K562 (cell line): ENCODE results near the gene CACNA2D3.

Experiments used
- CBFB ChIP-seq: sonication (generic); formaldehyde crosslinking; IDR thresholded peaks from 2 replicates; pipeline ENCODE4 v1.4.0; 2020; ENCODE audit warnings: mild to moderate bottlenecking, missing genetic modification reagents
- CTCF ChIP-seq, 3 experiments: IDR thresholded peaks in 2 of 3; conservative IDR thresholded peaks in 1 of 3; 2 replicates each; pipeline ENCODE4 v1.5.1; 2011 to 2012; ENCODE audit warnings: low read length in 3 of 3, mild to moderate bottlenecking in 3 of 3, control low read depth in 2 of 3, improper control_type of control experiment in 1 of 3, inconsistent platforms in 1 of 3, low read depth in 1 of 3, mixed read lengths in 1 of 3, moderate library complexity in 1 of 3; ENCODE audit not compliant: insufficient read depth in 2 of 3
- EHMT2 ChIP-seq: fragments of 450-650 bp; IDR thresholded peaks from 2 replicates; pipeline ENCODE4 v1.6.1; 2018; ENCODE audit warnings: antibody characterized with exemption
- EP300 ChIP-seq: IDR thresholded peaks from 2 replicates; pipeline ENCODE4 v1.6.1; 2012; ENCODE audit warnings: low read length, improper control_type of control experiment
- FOSL1 ChIP-seq: fragments of 200-800 bp; sonication (Bioruptor generic); conservative IDR thresholded peaks from 2 replicates; pipeline ENCODE4 v1.6.1; 2016; ENCODE audit warnings: missing genetic modification characterization, missing compliant biosample characterization
- GABPB2 ChIP-seq: fragments of 250-450 bp; sonication (Bioruptor Pico); conservative IDR thresholded peaks from 2 replicates; pipeline ENCODE4 v1.5.1; 2021; ENCODE audit warnings: mild to moderate bottlenecking
- RERE ChIP-seq: sonication (generic); formaldehyde crosslinking; IDR thresholded peaks from 2 replicates; pipeline ENCODE4 v1.8.0; 2023; ENCODE audit warnings: missing genetic modification reagents, mild to moderate bottlenecking, borderline replicate concordance
- SETDB1 ChIP-seq: IDR thresholded peaks from one replicate; pipeline ENCODE4 v1.6.1; 2012; ENCODE audit warnings: low read length, control low read depth, inconsistent platforms
- YY1 ChIP-seq, 3 experiments: IDR thresholded peaks; 2 replicates each; pipeline ENCODE4 v1.6.1; 2011; ENCODE audit warnings: low read length in 2 of 3, mild to moderate bottlenecking in 2 of 3, moderate library complexity in 2 of 3, borderline replicate concordance in 1 of 3, control low read depth in 1 of 3, low read depth in 1 of 3; ENCODE audit not compliant: insufficient read depth in 3 of 3, insufficient replicate concordance in 2 of 3, control insufficient read depth in 1 of 3, insufficient read length in 1 of 3; ENCODE audit errors: extremely low read depth in 1 of 3
- ZBTB43 ChIP-seq: sonication (generic); formaldehyde crosslinking; IDR thresholded peaks from 2 replicates; pipeline ENCODE4 v1.8.0; 2023; ENCODE audit warnings: mild to moderate bottlenecking, missing genetic modification reagents
- ZC3H4 ChIP-seq: sonication (generic); formaldehyde crosslinking; IDR thresholded peaks from 2 replicates; pipeline ENCODE4 v1.9.0; 2021; ENCODE audit warnings: missing genetic modification reagents, borderline replicate concordance

- TF ChIP-seq EP300 (no peak), SETDB1 (no peak), EHMT2 (no peak), CTCF (IDR thresholded peaks at IDR 0.05 in 2 of 3, conservative IDR thresholded peaks at IDR 0.05 in 1 of 3; ENCODE audit: insufficient read depth in 2 of 3, low read depth in 1 of 3, low read length in 3 of 3) (no peak), GABPB2 (CRISPR knock-in tag) (no peak), ZC3H4 (CRISPR knock-in tag) (no peak), YY1 (IDR thresholded peaks at IDR 0.05; ENCODE audit: borderline replicate concordance in 1 of 3, control insufficient read depth in 1 of 3, extremely low read depth in 1 of 3, insufficient read depth in 3 of 3, insufficient read length in 1 of 3, insufficient replicate concordance in 2 of 3, low read depth in 1 of 3, low read length in 2 of 3) (no peak), FOSL1 (tag) (no peak), RERE (CRISPR knock-in tag) (no peak), ZBTB43 (CRISPR knock-in tag) (no peak), CBFB (CRISPR knock-in tag) (no peak)
Measured at GRCh38 chr3:54600441-54601204, 478.3 kb downstream of the CACNA2D3 start.
